Stomach (tissue), 9 donors: ENCODE data around the gene ASIC2. TPM values are rescaled to one million over a fixed set of nuclear protein-coding genes. Genes with fewer than 3 reads are reported as not detected.

Experiments used
- DNase-seq, 2 donors: peaks; one replicate each; pipeline versions ENCODE4 v3.0.0 to v3.0.0-alpha.2; 2013 to 2019
- H3K27ac ChIP-seq, 5 donors: fragments of 200-600 bp in 4 of 5; sonication (generic) in 4 of 5; one replicate each; pipeline ENCODE4 v1.5.1; 2013 to 2019; ENCODE audit warnings: mild to moderate bottlenecking in 1 of 5, moderate library complexity in 1 of 5
- H3K27me3 ChIP-seq, 3 donors: fragments of 200-600 bp; sonication (generic); one replicate each; pipeline ENCODE4 v1.5.1; 2017 to 2019; ENCODE audit warnings: mixed run types in 1 of 3
- H3K36me3 ChIP-seq, 4 donors: fragments of 200-600 bp; sonication (generic); 1 replicate in 3 of 4; 2 replicates in 1 of 4; pipeline ENCODE4 v1.5.1; 2016 to 2019
- H3K4me1 ChIP-seq, 4 donors: fragments of 200-600 bp; sonication (generic); one replicate each; pipeline ENCODE4 v1.5.1; 2016 to 2019
- H3K4me3 ChIP-seq, 4 donors: fragments of 200-600 bp; sonication (generic) in 3 of 4; one replicate each; pipeline ENCODE4 v1.5.1; 2016 to 2019; ENCODE audit warnings: mild to moderate bottlenecking in 1 of 4
- H3K9me3 ChIP-seq, 4 donors: fragments of 200-600 bp; sonication (generic); one replicate each; pipeline ENCODE4 v1.5.1; 2016 to 2019
- CTCF ChIP-seq, 7 experiments: fragments of 450-650 bp in 4 of 7; fragments of 200-600 bp in 3 of 7; sonication (generic) in 3 of 7; IDR thresholded peaks; one replicate each; pipeline ENCODE4 v1.5.1; 2016 to 2019; ENCODE audit warnings: antibody characterized with exemption in 7 of 7, control low read depth in 2 of 7, mild to moderate bottlenecking in 1 of 7
- EP300 ChIP-seq: sonication (generic); formaldehyde crosslinking; IDR thresholded peaks from one replicate; pipeline ENCODE4 v1.6.1; 2017; ENCODE audit warnings: antibody characterized with exemption
- POLR2A ChIP-seq, 4 donors: fragments of 450-650 bp; IDR thresholded peaks; one replicate each; pipeline ENCODE4 v1.6.1; 2016; ENCODE audit warnings: antibody characterized with exemption in 4 of 4, control low read depth in 2 of 4, mild to moderate bottlenecking in 1 of 4, moderate library complexity in 1 of 4
- POLR2AphosphoS5 ChIP-seq, 3 donors: sonication (generic); formaldehyde crosslinking; IDR thresholded peaks; one replicate each; pipeline ENCODE4 v1.6.1; 2016; ENCODE audit warnings: antibody characterized with exemption in 3 of 3
- WGBS, 5 donors: extraction: QIAGEN DNeasy Blood & Tissue Kit in 3 of 5; methylation state at CpG; one replicate each; pipeline versions ENCODE4 v1.1.5 to v1.1.7; 2013 to 2018; 5-methylcytosine and 5-hydroxymethylcytosine counted together
- intact Hi-C: fragments of 100-400 bp; cut with DNase I; formaldehyde crosslinking; loops from one replicate; pipeline ENCODE4 v1.15.1; 2023; ENCODE audit warnings: low total_unique reads
- polyA plus RNA-seq, 3 donors: library from polyadenylated mRNA; stranded (reverse); fragments of 200-250 nt; gene quantifications; one replicate each; pipeline ENCODE4 v1.2.3, GENCODE V29; 2013
- total RNA-seq, 5 donors: library from RNA; depleted of rRNA; stranded (reverse); fragments of >200 nt; gene quantifications; one replicate each; pipeline versions ENCODE4 v1.1.0 to v1.2.3, GENCODE V29; 2014 to 2016
- donor health status: healthy with polysubstance abuse.
- donor health status: Bipolar disorder and iron deficiency.
- donor health status: healthy.

Gene ASIC2
- total and polyA plus RNA-seq, 8 donors = 0.13 to 0.18 TPM; not detected in 6

- no peaks in the 10 kb centered on the region for H3K36me3 ChIP-seq
- peaks cover 0 to 8% (median 0%) of the 10 kb centered on the region in 4 donors for H3K4me1 ChIP-seq
- peak; percentile 38 to 56 for DNase-seq
- intact Hi-C loops = no loop called here
- H3K4me3 ChIP-seq = no peak overlapping the region
- no peak for TF ChIP-seq EP300
- TF ChIP-seq POLR2A (IDR thresholded peaks at IDR 0.05) = no peak
- TF ChIP-seq CTCF (IDR thresholded peaks at IDR 0.05) = no peak
- TF ChIP-seq POLR2AphosphoS5 (IDR thresholded peaks at IDR 0.05) = no peak
- H3K9me3 ChIP-seq = no peaks in the 10 kb centered on the region
- WGBS, 5 donors = 19 to 48% (median 24%) methylated on average over 7 of the region's 7 CpGs
- H3K27me3 ChIP-seq = peaks cover 0 to 4% (median 0%) of the 10 kb centered on the region in 3 donors
- no peak overlapping the region for H3K27ac ChIP-seq
Measured at GRCh38 chr17:33014751-33015150, 278.3 kb downstream of the ASIC2 start.

DNA sequence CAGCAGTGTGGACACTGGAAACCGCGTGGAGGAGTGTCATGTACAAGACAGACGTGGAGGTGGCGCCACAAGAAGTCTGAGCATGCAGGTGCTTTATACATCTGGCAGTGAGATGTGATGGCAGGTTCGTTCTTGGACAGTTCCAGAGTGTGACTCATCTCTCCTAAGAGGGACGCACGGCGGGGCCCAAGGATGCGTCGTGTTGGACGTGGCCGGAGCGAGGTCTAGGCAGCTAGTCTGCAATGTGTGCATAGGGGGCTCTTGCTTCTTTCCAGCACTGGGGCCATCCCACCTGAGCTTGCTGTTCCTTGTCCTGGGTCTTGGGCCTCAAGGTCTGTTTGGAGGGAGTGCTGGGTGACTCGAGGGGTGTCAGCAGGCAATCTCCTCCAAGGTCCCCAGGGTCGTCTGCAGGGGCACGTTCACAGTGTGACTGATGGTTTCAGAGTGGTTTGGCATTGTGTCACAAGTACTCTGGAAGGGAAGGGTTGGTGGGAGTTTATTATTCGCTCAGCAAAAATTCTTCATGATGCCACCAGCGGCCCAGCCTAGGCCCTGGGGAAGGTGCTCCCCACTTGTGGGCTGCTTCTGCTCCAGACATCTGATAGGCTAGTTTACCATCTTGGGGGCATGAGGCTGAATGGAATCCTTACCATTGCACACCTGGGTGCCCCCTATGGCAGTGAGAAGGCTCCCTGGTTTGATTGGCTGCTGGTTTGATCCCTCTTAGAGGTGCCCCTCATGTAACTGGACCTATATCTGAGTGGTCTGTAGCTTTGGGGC, 279.3 kb downstream of the ASIC2 start:
- H3K4me3 ChIP-seq = no peak overlapping the region
- intact Hi-C loops = no loop called here
- TF ChIP-seq EP300 (no peak), POLR2A (IDR thresholded peaks at IDR 0.05) (no peak), CTCF (IDR thresholded peaks at IDR 0.05) (no peak), POLR2AphosphoS5 (IDR thresholded peaks at IDR 0.05) (no peak)
- peaks cover 0 to 11% (median 0%) of the 10 kb centered on the region in 3 donors for H3K27me3 ChIP-seq
- 85 to 97% (median 88%) methylated on average over 14 to 18 of the region's 18 CpGs for WGBS, 5 donors
- DNase-seq = no peak
- H3K36me3 ChIP-seq = no peaks in the 10 kb centered on the region
- no peaks in the 10 kb centered on the region for H3K9me3 ChIP-seq
- peaks cover 0 to 8% (median 0%) of the 10 kb centered on the region in 4 donors for H3K4me1 ChIP-seq
- H3K27ac ChIP-seq = no peak overlapping the region

DNA sequence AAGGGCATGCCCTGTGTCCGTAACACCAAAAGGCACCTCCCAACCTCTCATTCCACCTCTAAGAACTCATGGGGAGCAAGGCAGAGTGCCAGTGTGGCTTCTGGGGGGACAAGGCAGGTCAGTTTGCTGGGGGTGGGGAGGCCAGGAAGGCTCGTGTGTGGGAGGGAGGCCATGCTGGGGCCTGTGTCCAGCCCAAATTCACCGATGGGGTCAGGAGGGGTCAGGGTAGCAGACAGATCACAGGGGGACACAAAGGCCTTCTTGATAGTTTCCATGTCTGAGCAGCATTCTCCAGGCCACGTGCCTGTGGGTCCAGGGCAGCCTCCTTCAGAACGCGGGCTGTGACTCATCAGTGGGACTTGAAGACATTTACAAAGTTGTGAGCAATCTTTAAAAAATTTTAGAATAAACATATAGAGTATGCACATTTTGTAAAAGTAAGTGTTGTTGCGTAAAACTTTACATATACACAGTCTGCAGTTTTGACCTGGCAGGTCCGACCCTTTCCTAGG, 280.5 kb downstream of the ASIC2 start:
- peak in 1 of 2 donors; percentile 49 for DNase-seq
- no peak overlapping the region for H3K4me3 ChIP-seq
- intact Hi-C loops = no loop called here
- TF ChIP-seq EP300 (no peak), POLR2AphosphoS5 (IDR thresholded peaks at IDR 0.05) (no peak), POLR2A (IDR thresholded peaks at IDR 0.05) (no peak), CTCF (IDR thresholded peaks at IDR 0.05) (no peak)
- no peaks in the 10 kb centered on the region for H3K9me3 ChIP-seq
- no peaks in the 10 kb centered on the region for H3K36me3 ChIP-seq
- WGBS, 5 donors = 61 to 76% (median 72%) methylated on average over 8 of the region's 8 CpGs
- no peak overlapping the region for H3K27ac ChIP-seq
- peaks cover 0 to 12% (median 0%) of the 10 kb centered on the region in 3 donors for H3K27me3 ChIP-seq
- peaks cover 0 to 8% (median 0%) of the 10 kb centered on the region in 4 donors for H3K4me1 ChIP-seq

DNA sequence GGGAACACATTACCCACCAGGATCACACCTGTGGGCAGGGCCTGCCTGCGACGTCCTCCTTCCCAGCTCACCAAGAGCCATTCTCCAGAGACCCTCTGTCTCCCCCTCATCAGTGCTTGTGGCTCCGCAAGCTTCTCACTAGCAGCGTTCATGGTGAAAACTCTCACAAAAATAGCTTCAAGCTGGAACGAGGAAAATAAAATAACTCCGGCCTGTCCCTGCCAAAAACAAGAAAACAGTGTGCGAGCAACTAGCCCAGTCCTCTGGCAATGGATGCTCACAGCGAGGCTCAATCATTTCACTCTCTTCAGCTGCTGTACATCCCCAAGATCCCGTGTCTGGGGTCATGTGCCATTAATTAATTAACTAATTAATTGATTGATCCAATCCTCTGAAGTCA, 283.5 kb downstream of the ASIC2 start:
- H3K27ac ChIP-seq = no peak overlapping the region
- H3K4me1 ChIP-seq = peaks cover 0 to 2% (median 0%) of the 10 kb centered on the region in 4 donors
- no peaks in the 10 kb centered on the region for H3K9me3 ChIP-seq
- WGBS, 5 donors = 82 to 90% (median 87%) methylated on average over 9 of the region's 9 CpGs
- no peak for DNase-seq
- H3K4me3 ChIP-seq = no peak overlapping the region
- intact Hi-C loops = no loop called here
- H3K27me3 ChIP-seq = peaks cover 0 to 16% (median 0%) of the 10 kb centered on the region in 3 donors
- TF ChIP-seq EP300 = no peak
- TF ChIP-seq CTCF (IDR thresholded peaks at IDR 0.05) = no peak
- no peak for TF ChIP-seq POLR2AphosphoS5 (IDR thresholded peaks at IDR 0.05)
- TF ChIP-seq POLR2A (IDR thresholded peaks at IDR 0.05) = no peak
- H3K36me3 ChIP-seq = no peaks in the 10 kb centered on the region
